HG02840 (cell line): ENCODE results near the gene YIPF2.
"Not testable (repeated sequence)": the region's sequence is repeated elsewhere in the genome, so short reads cannot be mapped to it uniquely, and the experiment has no call there.

Experiments used
- ATAC-seq: cut with Tn5 transposase; IDR thresholded peaks from one replicate; pipeline ENCODE4 v1.9.1; 2021; ENCODE audit warnings: mild to moderate bottlenecking, moderate library complexity, moderate number of reproducible peaks; ENCODE audit not compliant: unreplicated experiment, low FRiP score

YIPF2 gene

DNA sequence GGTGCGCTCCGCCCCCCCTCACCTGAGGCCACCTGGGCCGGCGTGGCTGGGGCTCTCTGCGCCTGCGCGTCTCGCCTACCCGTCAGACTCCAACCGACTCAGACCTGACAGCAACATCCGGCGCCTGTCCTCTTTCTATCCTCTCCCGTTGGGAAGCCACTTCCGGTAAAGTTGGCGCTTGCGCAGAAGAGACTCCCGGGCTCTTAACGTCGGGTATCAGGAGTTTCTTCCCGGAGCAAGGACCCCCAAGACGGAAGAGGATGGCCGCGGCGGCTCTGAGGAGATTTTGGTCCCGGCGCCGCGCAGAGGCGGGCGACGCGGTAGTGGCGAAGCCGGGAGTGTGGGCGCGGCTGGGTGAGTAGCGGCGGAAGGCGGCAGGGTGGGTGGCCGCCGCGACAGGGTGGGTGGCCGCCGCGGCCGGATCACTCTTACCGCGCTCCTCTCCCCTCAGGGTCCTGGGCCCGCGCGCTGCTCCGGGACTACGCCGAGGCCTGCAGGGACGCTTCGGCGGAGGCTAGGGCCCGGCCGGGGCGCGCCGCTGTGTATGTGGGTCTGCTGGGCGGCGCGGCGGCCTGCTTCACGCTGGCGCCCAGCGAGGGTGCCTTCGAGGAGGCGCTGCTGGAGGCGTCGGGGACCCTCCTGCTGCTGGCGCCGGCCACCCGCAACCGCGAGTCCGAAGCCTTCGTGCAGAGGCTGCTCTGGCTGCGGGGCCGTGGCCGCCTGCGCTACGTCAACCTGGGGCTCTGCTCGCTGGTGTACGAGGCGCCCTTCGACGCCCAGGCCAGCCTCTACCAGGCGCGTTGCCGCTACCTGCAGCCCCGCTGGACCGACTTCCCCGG, at the start of gene YIPF2, which contains the start of gene TIMM29:
TSS of gene YIPF2 (minus strand) at position 77 of the 839 bp plus-strand sequence. CDS start 229 bp downstream, outside the sequence.
TSS of gene TIMM29 (plus strand) at position 249 of the 839 bp plus-strand sequence. CDS start at position 261, 12 bp downstream.
- ATAC-seq = peak; percentile 79

DNA sequence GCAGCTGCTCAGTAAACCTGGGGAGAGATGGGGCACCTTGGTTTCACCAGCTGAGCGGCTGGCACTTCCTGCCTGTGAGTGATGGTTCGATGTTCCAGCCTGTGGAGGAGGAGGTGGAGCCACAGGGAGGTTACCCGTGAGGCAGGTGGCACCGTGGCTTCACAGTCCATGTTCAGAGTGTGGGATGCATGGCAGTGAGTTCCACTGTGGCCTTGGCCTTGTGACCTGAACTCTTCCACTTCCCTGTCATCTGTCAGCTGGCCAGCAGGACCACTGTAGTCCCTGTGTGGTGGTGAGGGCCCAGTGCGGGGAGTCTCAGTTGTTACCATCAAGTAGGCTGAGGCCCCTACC, 49.3 kb upstream of the YIPF2 start:
- no peak for ATAC-seq

DNA sequence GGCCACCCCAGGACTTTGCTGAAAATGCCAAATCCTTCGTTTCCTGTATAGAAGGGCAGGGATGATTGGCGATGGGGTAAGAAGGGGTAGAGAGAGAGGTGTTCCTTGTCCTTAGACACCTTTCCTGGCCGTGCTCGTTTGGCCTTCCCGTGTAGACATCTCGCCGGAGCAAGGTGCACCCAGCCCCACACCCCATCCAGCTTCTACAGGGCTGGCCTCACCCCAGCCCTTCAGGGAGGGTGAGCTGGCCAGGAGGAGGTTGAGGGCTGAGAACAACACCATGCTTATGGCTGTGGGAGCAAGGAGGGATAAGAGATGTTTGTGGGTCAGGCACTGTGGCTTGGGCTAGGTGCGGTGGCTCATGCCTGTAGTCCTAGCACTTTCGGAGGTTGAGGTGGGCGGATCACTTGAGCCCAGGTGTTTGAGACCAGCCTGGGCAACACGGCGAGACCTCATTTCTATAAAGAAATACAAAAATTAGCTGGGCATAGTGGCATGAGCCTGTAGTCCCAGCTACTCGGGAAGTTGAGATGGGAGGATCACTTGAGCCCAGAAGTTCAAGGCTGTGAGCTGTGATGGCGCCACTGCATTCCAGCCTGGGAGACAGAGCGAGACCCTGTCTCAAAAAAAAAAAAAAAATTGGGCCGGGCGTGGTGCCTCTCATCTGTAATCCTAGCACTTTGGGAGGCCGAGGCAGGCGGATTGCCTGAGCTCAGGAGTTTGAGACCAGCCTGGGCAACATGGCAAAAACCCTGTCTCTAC, 47.9 kb upstream of the YIPF2 start:
- no peak for ATAC-seq

DNA sequence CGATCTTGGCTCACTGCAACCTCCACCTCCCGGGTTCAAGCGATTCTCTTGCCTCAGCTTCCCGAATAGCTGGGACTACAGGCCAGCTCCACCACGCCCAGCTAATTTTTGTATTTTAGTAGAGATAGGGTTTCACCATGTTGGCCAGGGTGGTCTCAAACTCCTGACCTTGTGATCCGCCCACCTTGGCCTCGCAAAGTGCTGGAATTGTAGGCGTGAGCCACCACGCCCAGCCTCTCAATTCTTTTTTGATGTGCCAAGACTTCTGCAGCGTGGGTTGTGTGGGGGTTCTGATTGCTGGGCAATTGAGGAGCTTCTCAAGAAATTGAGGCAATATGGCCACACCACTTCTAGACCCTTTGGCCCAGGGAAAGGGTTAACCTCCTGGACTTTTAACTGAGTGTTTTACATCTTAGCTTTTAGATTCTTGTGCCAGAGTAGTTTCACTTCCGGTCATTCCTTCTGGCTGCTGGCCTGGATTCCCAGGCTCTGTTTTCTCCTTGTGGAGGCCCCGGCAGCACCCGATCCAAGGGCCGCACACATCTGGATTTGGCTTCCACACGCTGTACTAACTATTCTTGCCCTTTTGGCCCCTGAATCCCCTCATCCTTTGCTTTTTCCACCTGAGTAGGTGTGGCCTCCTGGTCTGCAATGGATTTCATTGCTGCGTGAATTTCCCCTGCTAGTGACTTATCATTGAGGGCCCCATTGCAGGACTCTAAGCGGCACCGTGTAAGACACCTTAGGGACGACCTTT, 47.1 kb upstream of the YIPF2 start:
- no peak for ATAC-seq

DNA sequence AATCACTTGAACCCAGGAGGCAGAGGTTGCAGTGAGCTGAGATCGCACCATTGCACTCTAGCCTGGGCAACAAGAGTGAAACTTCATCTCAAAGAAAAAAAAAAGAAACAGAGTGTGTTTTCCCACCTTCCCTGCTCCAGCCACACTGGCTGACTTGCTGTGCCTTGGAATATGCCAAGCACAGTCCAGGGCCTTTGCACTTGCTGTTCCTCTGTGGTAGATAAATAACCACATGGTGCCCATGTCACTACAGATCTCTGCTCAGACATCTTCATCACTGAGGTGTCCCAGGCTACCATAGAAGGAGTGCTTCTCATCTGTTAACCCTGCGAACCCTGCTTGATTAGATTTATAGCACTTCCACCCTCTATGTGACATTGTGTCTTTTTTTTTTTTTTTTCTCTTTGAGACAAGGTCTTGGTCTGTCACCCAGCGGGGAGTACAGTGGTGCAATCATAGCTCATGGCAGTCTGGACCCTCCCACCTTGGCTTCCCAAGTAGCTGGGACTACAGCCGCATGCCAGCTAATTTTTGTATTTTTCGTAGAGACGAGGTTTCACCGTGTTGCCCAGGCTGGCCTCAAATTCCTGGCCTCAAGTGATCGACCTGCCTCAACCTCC, 42.8 kb upstream of the YIPF2 start:
- ATAC-seq = no peak

DNA sequence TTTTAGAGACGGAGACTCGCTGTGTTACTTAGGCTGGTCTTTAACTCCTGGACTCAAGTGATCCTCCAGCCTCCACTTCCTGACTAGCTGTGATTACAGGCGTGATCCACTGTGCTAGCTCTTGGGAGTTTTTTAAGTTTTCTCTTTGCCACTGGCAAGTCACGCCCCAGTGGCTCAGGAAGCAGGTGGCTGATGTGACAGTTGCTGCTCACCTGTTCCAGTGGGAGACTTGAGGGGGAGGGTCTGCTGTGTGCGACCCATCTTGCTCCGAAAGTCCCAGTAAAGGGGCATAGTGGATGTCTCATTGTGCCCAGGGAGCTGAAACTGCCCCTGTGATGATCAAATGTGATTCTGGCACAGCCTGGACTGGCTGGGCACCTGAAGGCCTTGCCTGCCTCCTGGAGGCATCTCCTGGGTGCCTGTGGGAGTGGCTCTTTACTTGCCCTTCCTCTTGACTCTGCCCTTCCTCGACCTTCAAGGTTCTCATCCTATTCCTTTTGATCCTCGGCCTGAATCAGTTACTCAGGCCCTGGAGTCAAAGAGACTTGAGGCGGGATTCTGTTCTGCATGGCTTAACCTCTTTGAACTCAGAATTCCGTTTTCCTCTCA, 40.2 kb upstream of the YIPF2 start:
- ATAC-seq = no peak

DNA sequence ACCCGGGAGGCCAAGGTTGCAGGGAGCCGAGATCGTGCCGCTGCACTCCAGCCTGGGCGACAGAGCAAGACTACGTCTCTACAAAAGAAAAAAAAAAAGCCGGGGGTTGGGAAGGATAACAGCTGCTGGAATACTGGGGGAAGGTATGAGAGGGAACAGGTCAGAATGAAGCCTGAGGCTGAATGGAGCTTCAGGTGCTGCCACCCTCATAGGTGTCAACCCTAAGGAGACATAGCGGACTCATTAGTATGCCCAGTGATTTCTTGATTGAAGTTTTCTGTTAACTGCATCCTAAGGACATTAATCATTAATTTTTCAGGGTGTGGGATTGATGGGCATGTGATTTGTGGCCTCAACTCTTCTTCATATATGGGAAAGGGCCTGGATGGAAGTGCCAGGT, 38.4 kb upstream of the YIPF2 start:
- no peak for ATAC-seq

DNA sequence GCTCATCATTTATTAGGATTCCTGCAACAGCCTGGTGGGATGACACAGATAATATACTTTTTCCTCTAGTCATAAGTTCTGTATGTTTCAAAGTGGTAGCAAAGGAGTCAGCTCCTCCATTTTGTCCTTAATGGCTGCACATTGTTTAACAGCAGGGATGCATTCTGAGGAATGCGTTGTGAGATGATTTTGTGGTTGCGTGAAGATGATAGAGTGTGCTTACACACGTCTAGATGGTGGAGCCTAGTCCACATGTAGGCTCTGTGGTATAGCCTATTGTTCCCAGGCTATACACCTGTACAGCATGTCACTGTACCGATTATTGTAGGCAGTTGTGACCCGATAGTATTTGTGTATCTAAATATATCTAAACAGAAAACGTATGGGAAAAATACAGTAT, 37.0 kb upstream of the YIPF2 start:
- no peak for ATAC-seq

DNA sequence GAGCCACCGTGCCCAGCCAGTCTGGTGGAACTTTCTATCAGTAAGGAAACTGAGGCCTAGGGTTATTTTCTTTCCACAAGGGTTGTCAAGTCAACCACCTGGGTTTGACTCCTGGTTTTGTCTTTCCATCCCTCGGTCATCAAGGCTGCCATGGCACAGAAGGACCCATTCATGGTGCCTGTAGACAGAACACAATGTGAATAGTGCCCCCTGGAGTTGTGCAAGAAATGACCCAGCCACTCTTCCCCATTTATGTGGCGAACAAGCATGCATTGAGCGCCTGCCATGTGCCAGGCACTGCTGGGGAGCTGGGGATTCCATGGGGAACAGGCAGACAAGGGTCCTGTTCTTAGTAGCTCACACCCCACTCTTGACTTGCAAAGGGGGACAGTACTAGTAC, 36.5 kb upstream of the YIPF2 start:
- ATAC-seq = no peak

DNA sequence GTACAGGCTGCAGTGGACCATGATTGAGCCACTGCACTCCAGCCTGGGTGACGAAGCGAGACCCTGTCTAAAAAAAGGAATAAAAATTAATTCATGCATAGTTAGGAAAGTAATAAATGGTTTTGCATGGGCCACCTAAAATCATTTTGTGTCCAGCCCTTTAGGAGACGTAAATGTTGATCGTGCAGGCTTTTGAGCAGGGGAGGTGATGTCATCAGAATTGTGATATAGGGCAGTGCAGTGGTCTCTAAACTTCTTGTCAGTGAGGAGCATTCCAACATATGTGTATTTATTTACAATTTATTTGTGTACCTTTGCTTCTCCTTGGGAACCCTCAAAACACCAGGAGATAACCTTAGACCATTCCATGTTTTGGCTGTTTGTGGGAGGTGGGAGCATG, 35.4 kb upstream of the YIPF2 start:
- no peak for ATAC-seq

DNA sequence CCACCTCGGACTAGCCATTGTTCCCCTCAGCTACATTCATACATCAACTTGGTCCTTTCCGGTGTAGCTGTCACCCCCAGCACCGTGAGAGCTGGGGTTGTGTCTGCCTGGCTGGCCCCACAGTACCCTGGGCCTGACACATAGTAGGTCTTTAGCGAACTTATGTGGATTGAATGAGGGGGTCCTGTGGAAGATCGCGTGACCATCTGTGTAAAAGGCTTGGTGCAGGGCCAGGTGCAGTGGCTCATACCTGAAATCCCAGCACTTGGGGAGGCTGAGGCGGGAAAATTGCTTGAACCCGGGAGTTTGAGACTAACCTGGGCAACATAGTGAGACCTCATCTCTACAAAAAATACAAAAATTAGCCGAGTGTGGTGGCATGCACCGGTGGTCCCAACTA, 34.4 kb upstream of the YIPF2 start:
- no peak for ATAC-seq

DNA sequence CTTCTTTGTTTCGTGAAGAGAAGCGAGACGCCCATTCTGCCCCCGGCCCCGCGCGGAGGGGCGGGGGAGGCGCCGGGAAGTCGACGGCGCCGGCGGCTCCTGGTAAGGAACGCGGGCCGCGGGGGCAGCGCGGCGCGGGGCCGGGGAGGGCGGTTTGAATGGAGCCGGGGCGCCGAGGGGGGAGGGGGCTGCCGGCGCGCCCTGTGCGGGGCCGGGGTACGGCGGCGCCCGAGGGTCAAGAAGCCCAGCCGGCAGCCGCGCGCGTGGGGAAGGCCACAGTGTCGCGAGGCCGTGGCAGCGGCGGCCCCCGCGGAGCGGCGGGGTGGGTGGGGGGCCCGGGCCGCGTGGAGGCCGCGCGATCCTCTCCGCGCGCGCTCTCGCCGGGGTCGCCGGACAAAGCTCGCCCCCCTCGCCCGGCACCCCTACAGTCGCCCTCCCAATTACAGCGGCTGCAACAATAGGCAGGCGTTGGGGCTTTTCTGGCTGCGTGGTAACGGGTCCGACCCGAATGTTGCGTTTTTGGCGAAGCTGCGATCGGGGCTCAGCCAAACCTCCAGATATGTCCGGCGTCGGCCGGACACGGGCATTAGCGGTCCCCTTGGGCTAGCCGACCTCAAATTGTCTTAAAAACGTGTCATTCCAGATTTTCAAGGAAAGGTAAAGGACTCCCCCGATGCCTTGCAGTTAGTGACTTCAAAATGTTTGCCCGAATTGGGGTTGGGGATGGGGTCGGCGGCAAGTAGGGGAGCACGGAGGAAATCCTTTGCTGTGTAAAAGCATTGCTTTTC, 32.8 kb upstream of the YIPF2 start:
- peak; percentile 41 for ATAC-seq

DNA sequence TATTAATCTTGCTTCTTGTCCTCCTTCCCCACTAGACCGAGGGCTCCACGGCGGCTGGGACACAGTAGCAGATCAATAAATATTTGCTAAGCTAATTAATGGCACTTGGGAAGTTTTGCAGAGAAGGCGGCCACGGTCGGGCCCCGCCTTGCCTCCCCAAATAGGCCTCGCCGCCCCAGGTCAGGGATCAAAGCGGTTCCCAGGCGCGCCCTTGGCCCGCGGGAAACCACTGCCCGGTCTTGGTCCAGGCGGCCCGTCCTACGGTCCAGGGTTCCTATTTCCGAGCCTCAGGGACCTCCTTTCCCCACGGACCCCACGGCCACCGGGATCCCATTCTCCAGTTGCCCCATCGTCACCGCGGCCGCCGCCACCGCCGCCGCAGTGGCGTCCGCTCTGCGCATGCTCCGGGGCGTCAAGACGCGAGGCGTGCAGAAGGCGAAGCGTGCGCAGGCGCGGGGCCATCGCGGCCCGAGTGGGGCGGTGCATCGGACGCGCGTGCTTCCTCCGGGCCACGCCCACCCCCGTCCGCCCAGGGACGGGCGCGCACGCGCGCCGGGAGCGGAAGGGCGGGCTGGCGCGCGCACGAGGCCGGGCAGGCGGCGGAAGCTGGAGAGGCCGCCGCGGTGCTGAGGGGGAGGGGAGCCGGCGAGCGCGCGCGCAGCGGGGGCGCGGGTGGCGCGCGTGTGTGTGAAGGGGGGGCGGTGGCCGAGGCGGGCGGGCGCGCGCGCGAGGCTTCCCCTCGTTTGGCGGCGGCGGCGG, 32.1 kb upstream of the YIPF2 start, which contains the start of gene SMARCA4:
TSS of gene SMARCA4 (plus strand) at position 717 of the 759 bp plus-strand sequence. CDS start 23,122 bp downstream, outside the sequence.
- ATAC-seq = peak; percentile 75

DNA sequence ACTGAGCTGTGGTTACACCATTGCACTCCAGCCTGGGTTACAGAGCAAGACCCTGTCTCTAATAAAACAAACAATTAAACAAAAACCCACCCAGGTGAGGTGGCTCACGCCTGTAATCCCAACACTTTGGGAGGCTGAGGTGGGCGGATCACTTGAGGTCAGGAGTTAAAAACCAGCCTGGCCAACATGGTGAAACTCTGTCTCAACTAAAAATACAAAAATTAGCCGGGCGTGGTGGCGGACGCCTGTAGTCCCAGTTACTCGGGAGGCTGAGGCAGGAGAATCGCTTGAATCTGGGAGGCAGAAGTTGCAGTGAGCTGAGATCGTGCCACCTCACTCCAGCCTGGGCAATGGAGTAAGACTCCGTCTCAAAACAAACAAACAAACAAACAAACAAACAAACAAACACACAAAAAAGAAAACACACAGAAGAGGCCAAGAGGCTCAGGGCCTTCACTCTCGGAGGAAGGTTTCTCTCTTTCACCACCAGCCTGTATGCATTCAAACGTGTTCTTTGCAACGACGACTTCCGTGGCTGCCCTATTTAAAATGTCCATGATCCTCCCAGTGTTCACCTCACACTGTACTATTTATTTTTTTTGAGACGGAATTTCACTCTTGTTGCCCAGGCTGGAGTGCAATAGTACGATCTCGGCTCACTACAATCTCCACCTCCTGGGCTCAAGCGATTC, 31.0 kb upstream of the YIPF2 start:
- not testable (repeated sequence) for ATAC-seq

DNA sequence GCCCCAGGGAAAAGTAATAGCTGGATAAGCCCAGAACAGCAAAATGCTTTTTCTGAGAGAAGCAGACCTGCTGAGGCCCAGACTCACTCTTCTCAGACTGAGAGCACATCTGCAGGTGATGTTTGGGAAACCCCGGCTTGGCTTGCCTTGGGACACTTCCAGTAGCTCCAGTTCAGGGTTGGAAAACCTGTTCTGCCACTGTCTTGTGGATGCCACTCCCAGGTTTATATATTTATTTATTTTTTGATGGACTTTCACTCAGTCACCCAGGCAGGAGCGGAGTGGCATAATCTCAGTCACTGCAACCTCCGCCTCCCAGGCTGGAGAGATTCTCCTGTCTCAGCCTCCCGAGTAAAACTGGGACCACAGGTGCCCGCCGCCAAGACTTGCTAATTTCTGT, 24.4 kb upstream of the YIPF2 start:
- no peak for ATAC-seq

DNA sequence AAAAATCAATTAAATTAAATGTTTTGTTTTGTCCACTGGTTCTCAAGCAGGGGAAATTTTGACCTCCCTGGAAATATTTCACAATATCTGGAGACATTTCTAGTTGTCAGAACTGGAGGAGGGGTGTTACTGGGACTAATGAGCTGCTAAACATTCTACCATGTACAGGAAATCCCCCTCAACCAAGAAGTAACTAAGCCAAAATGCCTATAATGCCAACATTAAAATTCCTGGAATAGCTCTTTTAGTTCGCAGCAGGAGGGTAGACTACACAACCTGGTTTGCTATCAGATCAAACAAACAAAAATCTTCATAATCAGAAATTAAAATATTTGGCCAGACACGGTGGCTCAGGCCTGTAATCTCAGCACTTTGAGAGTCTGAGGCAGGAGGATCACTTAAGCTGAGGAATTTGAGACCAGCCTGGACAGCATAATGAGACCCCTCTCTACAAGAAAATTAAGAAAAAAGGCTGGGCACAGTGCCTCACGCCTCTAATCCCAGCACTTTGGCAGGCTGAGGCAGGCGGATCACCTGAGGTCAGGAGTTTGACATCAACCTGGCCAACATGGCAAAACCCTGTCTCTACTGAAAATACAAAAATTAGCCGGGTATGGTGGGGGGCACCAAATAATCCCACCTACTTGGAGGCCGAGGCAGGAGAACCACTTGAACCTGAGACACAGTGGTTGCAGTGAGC, 18.7 kb upstream of the YIPF2 start:
- no peak for ATAC-seq

DNA sequence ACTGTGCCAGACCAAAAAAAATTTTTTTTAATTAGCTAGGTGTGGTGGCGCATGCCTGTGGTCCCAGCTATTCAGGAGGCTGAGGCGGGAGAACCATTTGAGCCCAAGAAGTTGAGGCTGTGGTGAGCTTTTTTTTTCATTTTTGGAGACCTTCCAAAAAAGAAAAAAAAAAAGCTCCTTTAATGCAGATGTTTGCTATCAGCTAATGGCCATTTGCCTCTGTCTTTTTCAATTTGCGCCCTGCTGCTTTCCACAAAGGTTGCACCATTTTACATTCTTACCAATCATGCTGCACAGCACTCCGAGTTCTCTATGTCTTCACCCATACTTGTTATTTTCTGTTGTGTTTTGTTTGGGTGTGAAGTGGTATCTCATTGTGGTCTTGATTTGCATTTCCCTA, 16.8 kb upstream of the YIPF2 start:
- ATAC-seq = no peak
